GM18526 (cell line): ENCODE measurements around the gene C8B.

Experiments
- POLR2A ChIP-seq: IDR thresholded peaks from 3 replicates; pipeline ENCODE4 v1.6.1; 2011; ENCODE audit not compliant: insufficient read length; ENCODE audit errors: extremely low read depth

The C8B gene

DNA sequence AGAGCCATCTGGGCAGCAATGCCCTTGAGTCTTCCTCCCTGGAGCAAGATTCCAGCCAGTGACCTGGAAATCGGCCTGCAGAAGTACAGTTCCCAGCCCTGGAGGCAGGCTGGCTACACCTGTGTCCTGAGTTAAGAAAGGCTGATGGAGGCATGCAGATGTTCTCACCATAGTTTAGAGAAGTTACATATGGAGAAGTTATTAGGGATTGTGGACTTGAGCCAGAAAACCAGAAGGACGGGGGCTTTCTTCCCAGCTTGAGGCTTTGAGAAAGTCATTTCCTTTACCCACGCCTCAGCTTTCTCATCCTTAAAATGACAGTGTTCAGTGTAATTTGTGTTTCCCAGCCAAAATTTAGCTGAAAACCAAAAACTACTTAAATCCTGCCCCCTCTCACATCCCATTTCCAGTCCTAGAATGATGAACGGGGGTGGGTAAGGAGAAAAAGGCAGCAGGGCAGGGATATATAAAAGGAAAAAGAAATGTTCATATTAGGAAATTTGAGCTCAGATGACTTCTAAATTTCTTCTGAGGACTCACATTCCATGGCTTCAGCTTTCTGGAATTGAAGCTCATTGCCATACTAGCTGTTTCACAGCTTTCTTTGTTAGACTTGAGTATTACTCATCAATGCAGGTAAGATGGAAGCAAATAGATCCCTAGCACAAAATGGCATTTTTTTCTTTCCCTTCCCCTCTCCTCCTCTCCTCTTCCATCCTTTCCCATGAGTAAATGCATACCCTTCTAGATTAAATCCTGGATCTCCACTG is 14.4 kb upstream of the C8B start:
- TF ChIP-seq POLR2A: no peak

DNA sequence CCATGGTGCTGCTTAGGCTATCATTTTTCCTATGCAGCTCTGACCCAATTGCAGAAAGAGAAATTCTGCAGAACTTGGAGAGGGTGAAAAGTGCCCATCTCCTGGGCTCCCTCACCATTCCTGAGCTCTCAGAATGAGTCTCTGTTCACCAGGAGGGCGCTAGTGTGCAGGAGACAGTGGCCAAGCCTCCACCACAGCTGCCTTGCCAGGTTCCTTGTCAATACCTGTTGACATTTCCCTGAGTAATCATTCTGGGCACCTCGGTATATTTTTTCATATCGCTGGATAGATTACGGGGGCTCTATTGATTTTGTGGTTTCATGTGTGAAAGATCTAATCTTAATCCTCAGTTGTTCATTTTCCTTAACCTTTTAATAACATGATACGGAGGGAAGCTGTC is 13.0 kb upstream of the C8B start:
- no peak for TF ChIP-seq POLR2A

DNA sequence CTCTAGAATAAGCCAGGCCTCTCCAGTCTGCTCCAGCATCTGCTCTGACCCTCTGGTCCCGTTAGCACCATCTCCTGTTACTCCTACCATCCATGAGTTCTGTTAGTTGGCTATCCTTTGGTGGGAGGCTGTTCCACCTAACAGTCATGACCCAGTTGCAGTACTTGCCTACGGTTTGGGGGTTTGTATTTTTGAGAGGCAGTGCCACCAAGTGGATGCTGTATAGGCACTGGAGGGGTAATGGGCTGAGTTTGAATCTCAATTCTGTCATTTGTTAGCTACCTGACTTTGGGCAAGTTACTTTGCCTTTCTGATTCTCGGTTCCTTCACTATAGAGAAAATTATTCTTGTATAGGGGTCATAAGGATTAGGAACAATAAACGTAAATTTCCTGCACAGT is 12.1 kb upstream of the C8B start:
- TF ChIP-seq POLR2A: no peak

DNA sequence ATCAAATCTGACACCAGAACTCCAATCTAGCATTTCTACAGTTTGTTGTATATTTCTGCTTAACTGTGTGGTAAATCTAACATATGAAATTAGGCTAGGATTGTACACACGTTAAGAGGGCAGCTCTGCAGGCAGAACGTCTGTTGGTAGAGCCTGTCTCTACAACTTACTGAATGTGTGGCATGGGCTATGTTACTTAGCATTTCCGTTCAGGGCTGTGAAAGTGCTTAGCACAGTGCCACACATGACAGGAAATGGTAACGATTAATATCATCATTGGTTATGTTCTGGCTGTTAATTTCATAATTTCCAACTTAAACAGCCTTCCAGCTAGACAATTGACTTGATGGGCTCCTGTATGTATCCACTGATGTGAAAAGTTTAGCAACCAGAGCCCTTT is 9.6 kb upstream of the C8B start:
- TF ChIP-seq POLR2A: no peak

DNA sequence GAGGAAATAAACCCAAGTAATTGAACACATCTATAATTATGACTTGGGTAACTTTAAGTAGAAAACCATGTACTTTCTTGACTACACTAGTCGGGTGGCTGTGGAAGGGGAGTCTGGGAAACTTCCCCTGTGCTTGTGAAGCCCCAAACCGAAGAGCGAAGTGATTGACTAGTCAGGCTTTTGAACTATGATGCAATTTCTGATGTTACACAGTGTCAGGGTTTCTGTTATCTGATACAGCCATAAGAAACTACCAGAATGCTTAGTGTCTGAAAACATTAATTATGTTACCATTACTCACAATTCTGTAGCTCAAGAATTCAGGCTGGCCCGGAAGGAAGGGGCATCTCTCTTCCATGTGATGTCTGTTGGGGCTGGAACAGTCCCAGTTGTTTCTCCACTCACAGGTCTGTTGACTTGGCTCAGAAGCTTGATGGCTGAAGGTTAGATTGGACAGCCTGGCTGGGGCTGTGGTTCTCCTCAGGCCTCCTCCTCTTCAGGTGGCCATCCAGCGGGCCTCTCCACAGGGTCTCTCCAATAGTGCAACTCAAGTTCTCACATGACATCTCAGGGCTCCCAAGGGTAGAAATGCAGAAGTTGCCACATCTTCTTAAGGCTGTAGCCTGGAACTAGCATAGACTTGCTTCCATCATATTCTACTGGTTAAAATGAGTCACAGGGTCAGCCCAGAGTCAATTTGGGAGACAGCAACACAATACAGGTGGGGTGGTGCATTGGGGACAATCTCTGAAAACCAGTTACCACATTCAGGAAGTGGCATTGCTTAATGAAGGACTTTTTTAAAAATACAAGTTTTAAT is 8.3 kb upstream of the C8B start:
- no peak for TF ChIP-seq POLR2A

DNA sequence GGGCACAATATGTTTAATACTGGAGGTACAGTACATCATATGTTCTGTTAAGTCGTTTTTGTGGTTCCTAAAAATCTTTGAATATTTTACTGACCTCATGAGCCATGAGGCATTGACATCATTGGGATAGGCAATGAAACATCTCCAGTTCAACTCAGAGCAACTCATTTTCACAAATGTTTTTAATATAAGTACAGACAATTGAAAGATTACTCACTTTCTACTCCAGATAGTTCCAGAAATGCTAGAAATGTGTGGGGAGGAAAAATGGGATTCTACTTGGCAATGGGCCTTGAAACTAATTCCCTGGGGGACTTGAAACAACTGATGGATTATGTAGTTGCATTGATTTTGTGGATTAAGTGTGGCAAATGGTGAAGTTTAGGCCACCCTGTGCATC is 7.2 kb upstream of the C8B start:
- no peak for TF ChIP-seq POLR2A

DNA sequence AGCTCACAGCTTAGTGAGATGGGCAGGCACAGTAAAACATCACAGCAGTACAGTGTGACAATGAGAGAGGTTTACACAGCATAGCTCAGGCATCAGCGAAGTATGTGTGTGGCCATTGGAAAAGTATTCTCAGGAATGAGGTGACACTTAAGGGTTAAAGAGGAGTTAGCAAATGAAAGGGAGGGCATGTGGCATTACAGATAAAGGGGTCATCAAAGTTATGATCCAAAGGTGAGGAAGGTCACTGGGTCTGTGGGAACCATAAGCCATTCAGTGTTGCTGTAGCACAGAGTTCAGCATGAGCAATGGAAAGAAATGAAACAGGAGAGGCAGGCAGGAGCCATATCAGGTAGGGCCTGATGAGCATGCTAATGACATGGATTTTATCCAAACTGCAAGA is 4.5 kb upstream of the C8B start:
- TF ChIP-seq POLR2A: no peak

DNA sequence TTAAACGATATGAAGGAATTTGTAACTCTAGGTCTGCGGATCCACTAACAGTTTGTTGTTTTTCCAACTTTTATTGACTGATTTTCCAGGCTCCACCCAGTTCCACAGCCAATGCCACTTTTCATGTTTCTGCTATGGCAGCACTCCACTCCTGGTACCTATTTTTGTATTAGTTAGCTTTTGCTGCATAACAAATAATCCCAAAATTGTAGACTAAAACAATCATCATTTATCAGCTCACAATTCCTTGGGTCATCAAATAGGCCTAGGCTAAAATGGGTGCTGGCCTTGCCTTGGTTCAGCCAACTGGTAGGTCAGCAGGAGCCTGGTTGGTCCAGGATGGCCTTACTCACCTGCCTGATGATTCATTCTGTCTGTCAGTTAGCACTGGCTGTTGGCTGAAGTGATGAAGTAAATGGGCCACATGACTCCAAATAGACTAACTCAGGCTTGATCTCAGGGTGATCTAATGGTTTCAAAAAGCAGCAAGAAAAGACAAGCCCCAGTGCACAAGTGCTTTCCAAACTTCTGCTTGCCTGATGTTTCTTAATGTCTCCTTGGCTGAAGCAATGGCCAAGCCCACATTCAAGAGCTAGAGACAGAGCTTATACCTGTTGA is 3.2 kb upstream of the C8B start:
- TF ChIP-seq POLR2A: no peak

DNA sequence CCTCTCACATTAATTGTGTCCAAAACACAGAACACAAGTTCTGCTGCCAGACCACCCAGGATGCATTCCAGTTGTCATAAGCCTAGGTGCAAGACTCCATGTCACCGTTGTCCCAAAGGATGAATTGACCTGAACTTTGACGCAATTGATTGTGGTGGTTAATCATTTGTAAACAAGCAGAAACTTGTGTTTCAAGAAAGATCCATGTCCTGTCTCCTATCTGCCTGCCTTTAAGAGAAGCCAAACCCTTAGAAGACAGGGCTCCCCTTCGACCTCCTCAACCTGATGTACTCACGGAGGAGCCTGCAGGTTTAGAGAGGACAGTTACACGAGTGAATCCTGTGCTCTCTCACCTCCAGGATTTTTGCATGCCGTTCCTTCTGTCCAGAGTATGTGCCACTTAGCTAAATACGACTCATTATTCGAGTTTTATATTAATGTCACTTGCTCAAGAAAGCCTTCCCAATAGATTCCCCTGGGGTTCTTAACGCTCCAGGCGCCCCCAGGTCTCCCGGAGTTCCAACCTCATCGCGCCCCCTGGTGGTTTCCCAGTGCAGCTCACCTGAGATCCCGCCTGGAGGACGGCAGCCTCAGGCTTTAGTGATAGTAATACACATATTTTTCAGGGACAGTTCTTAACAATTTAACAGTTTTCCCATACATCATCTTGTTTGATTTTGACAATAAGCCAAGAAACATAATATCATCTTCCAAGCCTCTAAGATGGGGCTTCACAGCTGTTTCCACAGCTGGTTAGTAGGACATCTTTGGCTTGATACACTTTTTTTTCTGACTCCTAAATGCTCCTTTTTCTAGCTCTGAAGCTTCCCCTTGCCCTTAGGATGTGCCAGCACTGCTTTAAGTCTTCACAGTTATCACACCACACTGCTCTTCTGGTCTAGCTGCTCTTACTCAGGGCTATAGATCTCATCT is 2.4 kb upstream of the C8B start:
- TF ChIP-seq POLR2A: no peak

DNA sequence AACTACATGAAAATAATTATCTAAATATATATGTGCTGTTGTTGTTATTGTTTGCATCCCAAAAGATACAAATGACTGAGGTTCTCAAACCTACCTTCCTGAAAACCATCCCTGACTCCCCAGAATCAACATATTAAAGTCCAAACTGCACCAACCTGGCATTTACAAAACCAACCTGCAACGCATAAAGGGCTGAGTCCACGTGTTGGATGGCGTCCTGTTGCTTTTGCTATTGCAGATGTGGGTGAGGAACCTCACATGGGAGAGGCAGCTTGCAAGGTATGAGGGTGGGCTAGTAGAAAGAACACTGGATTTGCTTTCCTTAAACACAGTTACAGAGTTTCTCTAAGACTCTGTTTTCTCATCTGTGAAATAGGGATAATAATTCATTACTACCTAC is 1.5 kb upstream of the C8B start:
- no peak for TF ChIP-seq POLR2A

DNA sequence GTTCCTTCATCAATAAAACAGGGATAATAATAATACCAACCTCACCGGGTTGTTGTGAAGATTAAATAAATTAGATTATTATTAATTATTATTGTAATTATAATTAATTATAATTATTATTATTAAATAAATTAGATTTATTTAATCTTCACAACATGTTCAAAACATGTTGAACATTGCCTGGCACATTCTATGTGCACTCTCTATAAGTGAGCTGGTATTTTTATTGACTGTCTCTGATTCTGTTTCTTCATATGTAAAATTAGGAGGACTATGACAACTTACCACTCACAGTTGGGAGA is 834 bp upstream of the C8B start:
- TF ChIP-seq POLR2A: no peak

DNA sequence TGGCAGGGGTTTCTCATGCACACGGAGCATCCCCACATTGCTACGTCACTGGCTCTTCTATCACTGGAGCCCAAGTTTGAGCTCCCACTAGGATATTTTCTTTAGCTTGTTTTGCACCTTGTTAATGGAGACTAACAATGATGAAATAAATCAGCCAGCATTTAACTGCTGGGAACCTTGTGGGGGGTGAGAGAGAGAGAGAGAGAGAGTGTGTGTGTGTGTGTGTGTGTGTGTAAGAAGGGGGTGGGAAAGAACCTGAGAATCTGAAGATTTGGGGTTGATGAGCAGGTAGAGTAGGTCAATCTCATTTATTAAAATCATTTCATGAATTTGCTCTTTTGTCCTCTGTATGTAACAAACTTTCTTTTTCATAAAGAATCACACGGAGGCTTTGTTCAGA is 624 bp downstream of the C8B start:
- no peak for TF ChIP-seq POLR2A

DNA sequence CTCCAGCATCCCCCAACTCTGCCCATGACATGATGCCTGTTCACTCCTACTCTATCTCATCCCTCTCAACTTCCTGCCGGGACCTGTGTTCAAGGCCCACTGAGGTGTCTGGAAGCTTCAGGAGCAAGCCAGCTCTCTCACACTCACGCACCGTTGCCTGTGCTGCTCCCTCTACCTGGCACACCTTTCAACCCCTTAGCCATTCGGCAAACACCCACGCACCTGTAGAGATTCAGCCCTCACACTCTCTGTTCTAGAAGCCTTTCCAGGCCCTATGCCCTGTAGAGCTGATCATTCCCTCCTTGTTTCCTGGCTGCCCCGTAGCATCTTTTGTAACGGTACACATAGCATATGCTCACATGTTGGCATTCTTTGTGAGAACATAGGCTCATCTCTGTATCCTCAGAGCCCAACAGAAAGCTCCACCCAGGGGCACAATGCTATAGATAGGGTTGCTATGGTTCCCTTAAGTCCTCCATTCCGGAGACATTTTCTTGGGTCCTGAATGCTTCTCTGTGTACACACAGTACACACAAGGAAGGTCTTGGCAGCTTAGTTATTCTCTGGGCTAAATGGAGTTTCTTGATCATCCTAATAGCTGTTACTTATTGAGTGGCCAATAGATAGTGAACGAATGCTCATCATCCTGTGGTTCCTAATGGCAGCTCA is 1.3 kb downstream of the C8B start:
- no peak for TF ChIP-seq POLR2A

DNA sequence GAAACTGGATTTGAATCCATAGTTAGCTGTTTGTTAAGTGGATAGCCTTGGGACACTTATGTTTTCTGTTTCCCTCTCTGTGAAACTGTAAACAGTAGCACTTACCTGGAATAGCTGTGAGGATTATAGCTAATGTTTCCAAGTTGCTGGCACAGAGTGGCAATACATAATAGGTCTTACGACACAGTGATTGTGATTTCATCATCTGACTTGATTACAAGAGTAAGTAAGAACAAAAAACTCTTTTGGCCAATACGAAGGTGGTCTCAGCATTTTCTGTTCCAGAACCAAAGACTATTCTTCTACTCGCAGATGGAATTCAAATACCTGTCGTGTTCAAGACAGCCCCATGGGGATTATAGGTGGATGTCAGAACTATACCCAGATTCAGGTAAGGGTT is 2.1 kb downstream of the C8B start:
- no peak for TF ChIP-seq POLR2A

DNA sequence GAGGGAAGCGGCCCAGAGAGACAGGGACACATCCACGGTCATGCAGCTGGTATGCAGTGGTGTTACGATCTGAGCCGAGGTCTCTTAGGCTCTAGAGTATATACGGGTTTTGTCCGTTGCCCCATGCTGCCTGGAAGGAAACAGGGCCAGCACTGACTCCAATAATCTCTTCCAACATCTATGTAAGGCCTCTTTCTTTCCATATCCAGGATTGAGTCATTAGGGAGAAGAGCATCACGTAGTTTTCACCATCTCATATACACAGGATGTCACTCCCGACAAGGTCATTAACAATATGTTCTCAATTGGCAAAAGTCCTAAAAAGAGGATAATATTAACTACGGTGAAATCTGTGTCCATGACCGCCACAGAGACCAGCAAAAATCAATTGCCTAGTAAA is 4.4 kb downstream of the C8B start:
- TF ChIP-seq POLR2A: no peak

DNA sequence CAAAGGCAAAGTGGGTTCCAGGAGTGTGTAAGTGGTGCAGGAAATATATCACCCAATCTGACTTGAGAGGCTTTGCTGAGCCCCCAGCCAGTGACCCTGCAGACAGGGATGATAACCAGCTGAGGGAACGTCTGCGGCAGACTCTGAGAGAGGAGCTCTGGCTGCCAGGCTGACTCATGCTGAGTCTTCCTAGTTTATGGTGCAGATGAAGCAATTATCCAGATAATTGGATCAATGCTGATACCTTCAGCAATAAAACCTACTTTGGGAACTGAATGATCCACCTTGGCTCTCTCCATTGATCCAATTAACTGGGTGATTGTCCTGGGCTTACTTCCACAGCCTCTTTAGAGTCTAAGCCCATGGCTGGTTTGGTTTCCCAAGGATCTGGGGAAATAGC is 7.3 kb downstream of the C8B start:
- no peak for TF ChIP-seq POLR2A
